HL-60 (cell line): Measurements from ENCODE around the gene CLSTN2.

Experiments used
- DNase-seq, 2 experiments: peaks; one replicate each; pipeline ENCODE4 v3.0.0-alpha.2; 2010 to 2020; ENCODE audit warnings: low read depth in 1 of 2, low spot score in 1 of 2
- H3K27ac ChIP-seq: fragments of 250-450 bp; sonication (Bioruptor Pico); replicated peaks from 2 replicates; pipeline ENCODE4 v1.5.1; 2020; ENCODE audit warnings: mild to moderate bottlenecking, moderate library complexity
- H3K27me3 ChIP-seq: fragments of 250-450 bp; sonication (Bioruptor Pico); 2 replicates; pipeline ENCODE4 v1.5.1; 2021; ENCODE audit warnings: mild to moderate bottlenecking, moderate library complexity; ENCODE audit not compliant: insufficient read depth, poor library complexity, severe bottlenecking
- H3K4me3 ChIP-seq: replicated peaks from 2 replicates; pipeline ENCODE4 v1.5.1; 2011; ENCODE audit warnings: mild to moderate bottlenecking, control low read depth, low read length; ENCODE audit not compliant: insufficient read depth
- GABPA ChIP-seq: IDR thresholded peaks from 2 replicates; pipeline ENCODE4 v1.6.1; 2012; ENCODE audit warnings: low read depth
- POLR2AphosphoS5 ChIP-seq: IDR thresholded peaks from 2 replicates; pipeline ENCODE4 v1.6.1; 2012; ENCODE audit warnings: low read depth
- REST ChIP-seq: IDR thresholded peaks from 2 replicates; pipeline ENCODE4 v1.6.1; 2012; ENCODE audit warnings: low read depth; ENCODE audit not compliant: insufficient replicate concordance
- SPI1 ChIP-seq: IDR thresholded peaks from 2 replicates; pipeline ENCODE4 v1.6.1; 2012; ENCODE audit warnings: low read depth, mild to moderate bottlenecking, borderline replicate concordance
- long read RNA-seq: library from polyadenylated mRNA; unstranded; transcript quantifications from one replicate; pipeline ENCODE4 v2.0.0, GENCODE V29; 2020
- TF ChIP-seq, protein P1 (sequence below): IDR thresholded peaks from one replicate; pipeline ENCODE4 v1.5.1; 2011; ENCODE audit warnings: low read length, control low read depth, inconsistent platforms; ENCODE audit not compliant: insufficient read depth

The CLSTN2 gene
- long read RNA-seq, result 0 reads

- TF ChIP-seq, protein P1, sequence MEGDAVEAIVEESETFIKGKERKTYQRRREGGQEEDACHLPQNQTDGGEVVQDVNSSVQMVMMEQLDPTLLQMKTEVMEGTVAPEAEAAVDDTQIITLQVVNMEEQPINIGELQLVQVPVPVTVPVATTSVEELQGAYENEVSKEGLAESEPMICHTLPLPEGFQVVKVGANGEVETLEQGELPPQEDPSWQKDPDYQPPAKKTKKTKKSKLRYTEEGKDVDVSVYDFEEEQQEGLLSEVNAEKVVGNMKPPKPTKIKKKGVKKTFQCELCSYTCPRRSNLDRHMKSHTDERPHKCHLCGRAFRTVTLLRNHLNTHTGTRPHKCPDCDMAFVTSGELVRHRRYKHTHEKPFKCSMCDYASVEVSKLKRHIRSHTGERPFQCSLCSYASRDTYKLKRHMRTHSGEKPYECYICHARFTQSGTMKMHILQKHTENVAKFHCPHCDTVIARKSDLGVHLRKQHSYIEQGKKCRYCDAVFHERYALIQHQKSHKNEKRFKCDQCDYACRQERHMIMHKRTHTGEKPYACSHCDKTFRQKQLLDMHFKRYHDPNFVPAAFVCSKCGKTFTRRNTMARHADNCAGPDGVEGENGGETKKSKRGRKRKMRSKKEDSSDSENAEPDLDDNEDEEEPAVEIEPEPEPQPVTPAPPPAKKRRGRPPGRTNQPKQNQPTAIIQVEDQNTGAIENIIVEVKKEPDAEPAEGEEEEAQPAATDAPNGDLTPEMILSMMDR, result no peak
- no peak for TF ChIP-seq POLR2AphosphoS5
- peaks cover 25% of the 10 kb centered on the region for H3K27me3 ChIP-seq
- DNase-seq, result peak in 1 of 2 experiments; percentile 19
- H3K27ac ChIP-seq, result no peak within 1 kb of the TSS
- peak within 1 kb of the TSS; percentile 53 for H3K4me3 ChIP-seq
These were observed at the start of gene CLSTN2 for GRCh38 chr3:139935016-139935865. Gene CLSTN2 (plus strand): TSS chr3:139935185.

GRCh38 chr3:139887431-139887830 lies 47.6 kb upstream of the CLSTN2 start:
- TF ChIP-seq GABPA, result no peak
- no peak for TF ChIP-seq SPI1
- TF ChIP-seq, protein P1, result no peak
- TF ChIP-seq REST, result no peak
- TF ChIP-seq POLR2AphosphoS5, result no peak
- Histone ChIP-seq H3K4me3 (no peak overlapping the region), H3K27ac (no peak overlapping the region), H3K27me3 (no peaks in the 10 kb centered on the region)
- no peak for DNase-seq

- no peak overlapping the region for H3K27ac ChIP-seq
- TF ChIP-seq SPI1 (no peak), POLR2AphosphoS5 (no peak), REST (no peak)
- no peak for DNase-seq
- H3K27me3 ChIP-seq, result no peaks in the 10 kb centered on the region
- no peak overlapping the region for H3K4me3 ChIP-seq
These were observed 46.3 kb upstream of the CLSTN2 start for GRCh38 chr3:139888561-139889140.

DNA sequence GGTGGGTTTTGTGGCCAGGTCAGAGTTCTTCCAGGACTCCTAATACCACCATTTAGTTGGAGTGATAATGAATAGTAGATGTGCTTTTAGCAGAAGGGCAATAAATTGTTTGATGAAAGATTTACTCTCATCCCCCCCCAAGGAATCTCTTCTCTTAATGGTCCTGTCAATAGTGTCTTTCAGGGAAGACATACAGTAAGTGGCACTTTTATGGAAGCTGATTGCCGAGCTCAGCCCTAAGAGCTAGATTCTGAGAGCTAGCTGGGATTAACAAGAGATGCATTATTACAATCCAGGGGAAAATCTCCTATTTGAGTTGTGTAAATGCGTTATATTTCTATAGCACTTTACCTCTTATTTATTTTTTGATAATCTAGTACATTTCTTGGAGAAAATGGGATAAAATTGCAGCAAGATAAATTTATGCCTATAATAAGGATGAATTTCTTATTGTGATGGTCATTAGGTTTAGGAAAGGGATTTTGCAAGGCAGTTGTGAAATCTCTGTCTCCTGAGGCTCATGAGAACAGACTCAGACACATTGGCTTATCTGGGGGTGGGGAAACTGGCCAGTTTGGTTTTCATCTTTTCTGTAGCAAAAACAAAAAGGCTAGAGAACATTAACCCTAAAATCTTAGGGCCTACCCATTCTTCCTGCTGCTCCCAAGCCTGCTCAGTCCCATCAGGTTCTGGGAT lies 41.6 kb upstream of the CLSTN2 start:
- TF ChIP-seq, protein P1, result no peak
- no peak for TF ChIP-seq POLR2AphosphoS5
- DNase-seq, result no peak
- Histone ChIP-seq H3K27ac (no peak overlapping the region), H3K4me3 (no peak overlapping the region), H3K27me3 (no peaks in the 10 kb centered on the region)
